ENCODE results near the gene CRISP2.
"Not testable (repeated sequence)": the region's sequence is repeated elsewhere in the genome, so short reads cannot be mapped to it uniquely, and the experiment has no call there.

CRISP2 gene

GRCh38 chr6:49730251-49730650, 16.9 kb upstream of the CRISP2 start:
- DNase-seq (ENCODE audit: low read depth) = no peak
- H3K4me3 ChIP-seq (ENCODE audit: low read length) = no peak overlapping the region
- no peak for TF ChIP-seq CTCF (conservative IDR thresholded peaks at IDR 0.05; ENCODE audit: low read length)

DNA sequence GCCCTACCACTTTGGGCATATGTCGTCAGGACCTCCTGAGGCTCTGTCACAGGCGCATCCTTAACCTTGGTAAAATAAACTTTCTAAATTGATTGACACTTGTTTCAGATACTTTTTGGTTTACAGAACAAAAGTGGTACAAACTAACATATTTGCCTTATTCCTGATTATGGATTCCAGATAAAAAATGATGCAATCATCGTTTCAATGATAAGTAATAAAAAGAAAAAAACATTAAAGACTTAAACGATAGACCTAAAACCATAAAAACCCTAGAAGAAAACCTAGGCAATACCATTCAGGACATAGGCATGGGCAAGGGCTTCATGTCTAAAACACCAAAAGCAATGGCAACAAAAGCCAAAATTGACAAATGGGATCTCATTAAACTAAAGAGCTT, 10.6 kb upstream of the CRISP2 start:
- not testable (repeated sequence) for H3K4me3 ChIP-seq (ENCODE audit: low read length)

GRCh38 chr6:49721297-49721696, 8.0 kb upstream of the CRISP2 start:
- no peak for DNase-seq (ENCODE audit: low read depth)
- no peak for TF ChIP-seq CTCF (conservative IDR thresholded peaks at IDR 0.05; ENCODE audit: low read length)
- no peak overlapping the region for H3K4me3 ChIP-seq (ENCODE audit: low read length)

More for the DNA sequence above, 10.6 kb upstream of the CRISP2 start:
- DNase-seq (ENCODE audit: low read depth) = not testable (repeated sequence)

DNA sequence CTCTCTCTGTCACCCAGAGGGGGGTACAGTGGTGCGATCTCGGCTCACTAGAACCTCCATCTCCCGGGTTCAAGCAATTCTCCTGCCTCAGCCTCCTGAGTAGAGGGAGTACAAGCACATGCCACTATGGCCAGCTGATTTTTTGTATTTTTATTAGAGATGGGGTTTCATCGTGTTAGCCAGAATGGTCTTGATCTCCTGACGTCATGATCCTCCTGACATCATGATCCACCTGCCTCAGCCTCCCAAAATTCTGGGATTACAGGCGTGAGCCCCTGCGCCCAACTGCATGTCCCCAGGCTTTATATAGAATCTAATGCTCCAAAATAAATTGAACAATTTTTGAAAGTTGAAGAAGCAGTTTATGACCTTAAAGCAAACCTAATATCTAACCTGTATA, 7.0 kb upstream of the CRISP2 start:
- no peak for DNase-seq (ENCODE audit: low read depth)
- no peak overlapping the region for H3K4me3 ChIP-seq (ENCODE audit: low read length)
- TF ChIP-seq CTCF (conservative IDR thresholded peaks at IDR 0.05; ENCODE audit: low read length) = no peak

GRCh38 chr6:49698478-49698877, 14.9 kb downstream of the CRISP2 start:
- DNase-seq (ENCODE audit: low read depth) = no peak
- no peak overlapping the region for H3K4me3 ChIP-seq (ENCODE audit: low read length)
- no peak for TF ChIP-seq CTCF (conservative IDR thresholded peaks at IDR 0.05; ENCODE audit: low read length)

GRCh38 chr6:49693512-49693911, 19.8 kb downstream of the CRISP2 start:
- TF ChIP-seq CTCF (conservative IDR thresholded peaks at IDR 0.05; ENCODE audit: low read length) = no peak
- no peak for DNase-seq (ENCODE audit: low read depth)
- H3K4me3 ChIP-seq (ENCODE audit: low read length) = no peak overlapping the region

DNA sequence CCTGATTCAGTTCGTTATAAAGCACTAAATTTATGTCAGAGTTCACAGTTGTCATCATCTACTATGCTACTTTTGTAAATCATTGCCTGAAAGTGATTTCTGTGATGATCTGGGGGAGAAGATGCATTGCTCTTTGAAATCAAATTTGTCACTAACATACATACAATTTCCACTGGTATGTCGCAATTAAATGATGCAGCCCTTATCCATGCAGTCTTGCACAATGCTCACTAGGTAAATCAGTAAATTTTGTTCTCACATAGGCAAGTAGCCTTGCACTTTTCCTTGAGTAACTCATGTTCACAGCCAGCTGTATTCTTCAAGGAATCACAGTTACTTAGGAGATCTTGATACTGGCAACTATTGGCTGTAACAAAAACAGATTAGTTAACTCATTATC, 20.8 kb downstream of the CRISP2 start:
- no peak for DNase-seq (ENCODE audit: low read depth)
- no peak for TF ChIP-seq CTCF (conservative IDR thresholded peaks at IDR 0.05; ENCODE audit: low read length)
- no peak overlapping the region for H3K4me3 ChIP-seq (ENCODE audit: low read length)

- no peak overlapping the region for H3K4me3 ChIP-seq (ENCODE audit: low read length)
- TF ChIP-seq CTCF (conservative IDR thresholded peaks at IDR 0.05; ENCODE audit: low read length) = no peak
Measured at GRCh38 chr6:49676671-49677281, 36.6 kb downstream of the CRISP2 start.

More at GRCh38 chr6:49676671-49677281, 36.6 kb downstream of the CRISP2 start:
- peak; percentile 5 for DNase-seq (ENCODE audit: low read depth)
